HG02943 (cell line): ENCODE measurements around the gene SHB.
A peak's percentile ranks its signal among the peaks of the same experiment; 100 is the strongest.

Source experiments
- ATAC-seq: cut with Tn5 transposase; IDR thresholded peaks from one replicate; pipeline ENCODE4 v1.9.1; 2021; ENCODE audit warnings: mild to moderate bottlenecking, low read depth, moderate library complexity; ENCODE audit not compliant: unreplicated experiment

Gene SHB

DNA sequence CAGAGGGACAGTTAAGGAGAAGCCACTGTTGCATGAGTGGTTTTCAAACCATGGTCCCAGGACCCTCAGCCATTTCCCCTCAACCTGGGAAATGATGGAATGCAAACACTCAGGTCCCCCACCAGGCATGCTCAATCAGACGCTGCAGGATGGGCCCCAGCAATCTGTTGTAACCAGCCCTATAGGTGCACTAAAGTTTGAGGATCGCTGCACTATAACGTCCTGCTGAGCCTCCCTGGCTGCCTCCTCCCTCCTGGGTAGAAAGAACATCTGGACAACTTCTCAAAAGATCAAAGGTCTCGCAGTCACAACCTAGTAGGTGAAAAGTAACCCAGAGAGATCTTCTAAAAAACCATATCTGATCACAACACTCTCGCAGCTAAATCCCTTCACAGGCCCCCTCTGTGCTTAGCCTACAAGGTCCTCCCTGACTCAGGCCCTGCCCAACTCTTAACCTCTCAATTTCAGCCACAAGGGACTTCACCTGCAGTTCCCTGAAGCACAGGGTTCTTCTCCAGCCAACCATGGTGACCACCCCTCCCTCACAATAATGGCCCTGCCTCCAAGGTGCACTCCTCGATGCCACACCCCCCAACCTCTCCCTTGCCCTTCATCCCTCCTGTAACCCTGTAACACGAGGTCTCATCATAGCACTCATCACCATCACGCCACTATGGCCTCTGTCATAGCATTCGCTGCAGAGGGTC is 3.5 kb downstream of the SHB start:
- ATAC-seq, result peak; percentile 39

GRCh38 chr9:38064842-38065368 is 4.1 kb downstream of the SHB start:
- ATAC-seq, result no peak

DNA sequence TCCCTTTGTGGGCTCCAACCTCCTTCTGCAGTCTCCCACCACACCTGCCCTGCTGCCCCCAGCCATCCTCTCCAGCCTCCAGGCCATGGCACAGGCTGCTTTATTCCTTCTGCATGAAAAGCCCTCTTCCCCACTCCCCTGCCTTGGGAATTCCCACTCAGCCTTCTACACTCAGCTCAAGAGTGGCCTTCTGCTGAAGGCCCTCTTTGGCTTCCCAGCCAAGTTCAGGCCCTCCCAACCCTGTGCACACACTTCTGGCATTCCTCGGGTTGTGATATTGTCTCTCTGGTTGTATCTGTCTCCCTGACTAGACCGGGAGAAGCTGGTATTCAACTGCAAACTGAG is 5.7 kb downstream of the SHB start:
- no peak for ATAC-seq

- no peak for ATAC-seq
Measured at GRCh38 chr9:38062498-38063362, 6.3 kb downstream of the SHB start.

GRCh38 chr9:38062106-38062497 is 6.9 kb downstream of the SHB start:
- ATAC-seq, result no peak

DNA sequence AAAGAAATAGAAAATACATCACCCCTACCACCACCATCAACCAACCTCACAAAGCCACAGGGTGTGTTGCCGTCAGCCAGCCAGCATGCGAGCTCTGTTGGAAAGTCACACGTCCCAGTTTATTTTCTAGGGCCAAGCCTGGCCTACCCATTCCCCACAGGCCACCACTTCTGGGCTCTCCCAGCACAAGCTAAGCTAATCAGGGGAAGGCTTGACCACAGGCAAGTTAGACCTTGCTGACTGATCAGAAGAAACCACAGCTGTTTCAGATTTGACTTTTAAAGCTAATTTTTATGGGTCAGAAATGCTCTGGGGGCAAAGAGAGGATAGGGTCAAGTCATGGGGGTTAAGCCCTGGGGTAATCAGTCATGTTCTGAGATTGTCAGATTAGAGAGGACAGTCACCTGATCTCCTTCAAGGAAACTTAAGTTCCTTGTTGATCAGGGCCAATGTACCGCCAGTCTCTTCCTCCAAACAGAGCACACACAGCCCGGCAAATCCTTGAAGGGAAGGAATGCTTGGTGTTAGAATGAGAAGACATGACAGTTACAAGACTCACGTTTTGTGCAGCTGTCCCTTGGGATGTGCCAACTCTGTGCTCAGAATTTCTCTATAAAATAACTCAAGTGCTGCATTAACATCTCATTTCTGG is 7.6 kb downstream of the SHB start:
- peak; percentile 48 for ATAC-seq

DNA sequence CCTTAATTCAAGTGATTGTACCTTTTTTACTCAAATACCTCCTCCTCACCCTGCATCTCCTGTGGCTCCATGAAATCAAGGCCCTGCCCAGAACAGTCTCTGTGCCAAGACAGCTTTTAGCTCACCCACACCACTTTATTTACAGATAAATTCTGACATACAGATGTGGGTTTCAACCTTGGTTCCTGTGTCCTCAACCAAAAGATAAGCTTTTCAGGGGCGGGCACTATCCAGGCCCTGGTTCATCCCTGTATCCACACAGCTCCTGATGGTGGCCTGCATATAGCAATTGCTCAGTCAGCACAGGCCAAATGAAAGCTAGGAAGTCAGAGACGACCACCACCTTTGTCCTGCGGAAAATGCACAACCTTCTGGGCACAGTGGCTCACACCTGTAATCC is 8.3 kb downstream of the SHB start:
- no peak for ATAC-seq

DNA sequence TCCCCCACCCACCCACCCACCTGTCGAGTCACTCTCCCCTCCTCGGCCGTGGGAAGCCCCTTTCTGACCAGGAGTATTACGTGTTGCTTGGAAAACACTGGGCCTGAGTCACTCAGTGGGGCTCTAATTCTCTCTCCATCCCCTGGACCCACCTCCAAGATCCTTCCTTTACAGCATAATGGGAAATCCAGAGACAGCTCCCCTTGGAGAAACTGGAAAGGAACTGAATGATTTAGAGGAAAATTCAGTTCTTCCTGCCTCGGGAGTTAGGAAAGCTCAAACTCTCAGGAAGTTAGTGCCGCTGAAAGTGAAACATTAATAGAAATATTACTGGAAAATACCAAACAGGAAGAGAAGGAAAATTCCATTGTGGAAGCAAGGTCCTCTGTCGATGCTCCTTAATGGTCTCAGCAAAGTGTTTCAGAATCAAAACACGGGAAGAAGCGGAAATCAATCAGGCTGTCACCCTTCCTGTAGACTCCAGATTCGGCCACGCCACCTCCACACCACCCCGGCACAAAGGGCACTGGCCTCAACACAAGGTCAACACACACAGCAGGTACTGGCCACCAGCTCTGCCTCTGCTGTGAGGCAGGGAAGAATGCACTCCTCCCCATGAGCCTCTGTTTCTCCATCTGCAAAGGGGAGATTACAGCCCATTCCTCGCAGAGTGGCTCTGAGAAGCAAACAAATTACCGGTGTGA is 9.6 kb downstream of the SHB start:
- ATAC-seq, result no peak

- no peak for ATAC-seq
Measured at GRCh38 chr9:38058452-38059232, 10.4 kb downstream of the SHB start.

GRCh38 chr9:38057416-38058195 is 11.4 kb downstream of the SHB start:
- ATAC-seq, result no peak

- ATAC-seq, result no peak
Measured at GRCh38 chr9:38054653-38055052, 14.4 kb downstream of the SHB start.

GRCh38 chr9:38053697-38054461 is 15.1 kb downstream of the SHB start:
- ATAC-seq, result no peak

DNA sequence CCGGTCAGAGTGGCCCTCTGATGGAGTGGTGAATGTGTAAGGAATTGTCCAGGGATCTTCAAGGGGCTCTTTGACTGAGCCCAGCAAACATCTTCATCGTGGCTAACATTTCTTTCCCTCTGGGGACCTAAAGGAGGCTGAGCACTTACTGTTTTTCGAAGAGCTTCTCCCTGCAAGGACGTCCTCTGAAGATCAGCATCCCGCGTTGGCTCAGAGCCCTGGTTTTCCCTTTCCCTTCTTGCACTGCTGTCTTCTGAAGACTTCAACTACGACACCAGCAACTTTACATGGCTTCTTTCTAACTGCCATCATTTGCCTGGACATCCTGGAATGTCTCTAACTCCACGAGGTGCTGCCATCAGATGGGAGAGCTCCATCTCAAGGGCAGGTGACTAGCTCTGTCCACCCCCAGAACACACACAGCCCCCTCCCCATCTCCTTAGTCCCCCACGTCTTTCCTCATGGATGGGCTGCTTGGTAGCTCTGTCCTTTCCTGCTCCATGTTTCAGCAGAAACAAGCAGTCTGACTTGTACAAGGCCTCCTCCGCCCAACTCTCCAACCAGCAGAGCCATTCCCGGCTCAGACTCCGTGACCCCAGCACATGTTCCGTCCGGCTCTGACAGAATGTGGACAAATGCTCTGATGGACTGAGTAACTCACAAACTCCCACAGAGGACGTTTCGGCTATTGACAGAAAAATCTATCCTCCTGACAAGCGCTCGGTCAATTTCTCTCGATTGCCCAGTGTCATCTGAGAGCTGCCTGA is 17.1 kb downstream of the SHB start:
- no peak for ATAC-seq

DNA sequence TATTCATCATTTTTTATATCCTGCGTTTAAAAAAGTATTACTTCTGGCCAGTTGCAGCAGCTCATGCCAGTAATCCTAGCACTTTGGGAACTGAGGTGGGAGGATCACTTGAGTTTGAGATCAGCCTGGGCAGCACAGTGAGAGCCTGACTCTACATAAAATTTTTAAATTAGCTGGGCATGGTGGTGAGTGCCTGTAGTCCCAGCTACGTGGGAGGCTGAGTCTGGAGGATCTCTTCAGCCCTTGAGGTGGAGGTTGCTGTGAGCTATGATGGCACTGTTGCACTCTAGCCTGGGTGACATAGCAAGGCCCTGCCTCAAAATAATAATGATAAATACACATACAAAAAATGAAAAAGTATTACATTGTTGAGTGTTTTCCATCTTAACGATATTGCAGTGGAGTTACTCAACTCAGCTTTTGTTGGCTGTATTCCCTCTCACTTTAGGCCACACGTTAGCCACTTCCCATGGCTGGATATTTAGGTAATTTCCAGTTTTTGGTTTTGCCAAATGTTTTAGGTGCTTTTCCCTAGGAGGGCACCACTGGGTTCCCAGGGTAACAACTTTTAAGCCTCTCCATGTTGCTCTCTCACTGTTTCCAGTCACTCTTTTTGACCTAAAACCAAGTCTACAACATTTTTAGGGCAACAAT is 20.6 kb downstream of the SHB start:
- ATAC-seq, result no peak

DNA sequence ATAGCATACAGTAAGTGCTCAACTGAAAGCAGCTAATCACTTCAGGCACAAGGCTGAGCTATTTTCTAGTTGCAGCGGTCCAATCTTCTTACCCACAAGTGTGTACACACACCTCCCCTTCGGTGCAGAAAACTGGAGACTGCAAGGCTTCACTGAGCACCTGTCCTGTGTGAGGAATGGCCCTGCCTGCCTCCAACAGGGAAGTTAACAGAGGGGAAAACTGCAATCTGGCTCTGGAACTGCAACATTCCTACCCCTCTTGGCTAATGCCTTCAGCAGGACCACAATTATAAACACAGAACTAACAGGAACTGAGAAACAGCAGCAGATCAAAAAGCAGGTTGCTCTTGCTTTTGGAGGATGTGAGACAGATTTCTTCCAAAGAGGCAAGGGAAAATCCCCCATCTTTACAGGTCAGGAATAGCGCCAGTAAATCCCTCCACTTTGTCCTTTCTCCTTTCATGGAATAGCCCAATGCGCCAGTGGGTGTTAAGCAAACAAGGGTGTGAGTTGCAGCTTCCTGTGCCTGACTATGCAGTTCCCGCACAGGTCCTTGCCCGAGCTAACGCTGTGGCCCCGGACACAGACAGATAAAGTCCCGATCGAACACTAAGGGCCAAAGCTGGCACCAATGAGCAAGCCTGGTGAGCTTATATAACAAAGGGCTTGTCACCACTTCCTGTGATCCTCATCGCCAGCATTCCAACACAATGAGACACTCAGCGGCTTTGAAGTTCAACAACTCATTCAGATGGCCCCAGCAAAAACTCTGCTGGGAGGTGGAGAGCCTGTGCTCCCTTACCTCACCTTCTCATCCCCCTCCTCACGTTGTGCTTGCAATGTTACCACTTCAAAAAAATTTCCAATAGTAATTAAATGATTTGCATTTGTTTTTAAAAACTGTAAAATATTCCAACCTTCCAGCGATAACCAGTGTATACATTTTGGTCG is 21.5 kb downstream of the SHB start:
- ATAC-seq, result no peak

- ATAC-seq, result no peak
Measured at GRCh38 chr9:38046661-38047300, 22.2 kb downstream of the SHB start.
